Amniotic epithelial cell (primary cell): ENCODE results near the gene RASAL2.

Source experiments
- DNase-seq: peaks from one replicate; pipeline ENCODE4 v3.0.0-alpha.2; 2010; ENCODE audit warnings: low read depth

The RASAL2 gene

GRCh38 chr1:178461104-178461503 lies 367.2 kb downstream of the RASAL2 start:
- no peak for DNase-seq

- no peak for DNase-seq
Measured at GRCh38 chr1:178461701-178462100, 367.8 kb downstream of the RASAL2 start.

- no peak for DNase-seq
Measured at GRCh38 chr1:178464141-178464540, 370.2 kb downstream of the RASAL2 start.

- DNase-seq: no peak
Measured at GRCh38 chr1:178464566-178464965, 370.7 kb downstream of the RASAL2 start.

- DNase-seq: peak; percentile 52
Measured at GRCh38 chr1:178465011-178465410, 371.1 kb downstream of the RASAL2 start.

GRCh38 chr1:178467837-178468236 lies 373.9 kb downstream of the RASAL2 start:
- no peak for DNase-seq

- DNase-seq: peak; percentile 69
Measured at GRCh38 chr1:178470411-178470960, 376.6 kb downstream of the RASAL2 start.

- no peak for DNase-seq
Measured at GRCh38 chr1:178472531-178472930, 378.6 kb downstream of the RASAL2 start.

GRCh38 chr1:178477373-178477772 lies 383.5 kb downstream of the RASAL2 start:
- no peak for DNase-seq

GRCh38 chr1:178477841-178478240 lies 383.9 kb downstream of the RASAL2 start:
- DNase-seq: no peak

GRCh38 chr1:178483251-178483957 lies 389.5 kb downstream of the RASAL2 start:
- no peak for DNase-seq

GRCh38 chr1:178484698-178485225 lies 390.9 kb downstream of the RASAL2 start:
- no peak for DNase-seq

GRCh38 chr1:178485541-178485981 lies 391.7 kb downstream of the RASAL2 start:
- DNase-seq: peak; percentile 71

GRCh38 chr1:178486100-178487069 lies 392.5 kb downstream of the RASAL2 start:
- no peak for DNase-seq

GRCh38 chr1:178487070-178487615 lies 393.2 kb downstream of the RASAL2 start:
- no peak for DNase-seq

GRCh38 chr1:178488393-178488792 lies 394.5 kb downstream of the RASAL2 start:
- no peak for DNase-seq

- DNase-seq: no peak
Measured at GRCh38 chr1:178489399-178489798, 395.5 kb downstream of the RASAL2 start.

GRCh38 chr1:178490136-178490535 lies 396.2 kb downstream of the RASAL2 start:
- DNase-seq: no peak

- no peak for DNase-seq
Measured at GRCh38 chr1:178490967-178491366, 397.1 kb downstream of the RASAL2 start.

GRCh38 chr1:178491721-178492120 lies 397.8 kb downstream of the RASAL2 start:
- no peak for DNase-seq

GRCh38 chr1:178492341-178492740 lies 398.4 kb downstream of the RASAL2 start:
- DNase-seq: no peak

- no peak for DNase-seq
Measured at GRCh38 chr1:178493301-178493741, 399.4 kb downstream of the RASAL2 start.
